WTC11 (cell line): ENCODE data around the gene ROBO4.

Source experiments
- NR3C1 ChIP-seq: sonication (generic); formaldehyde crosslinking; conservative IDR thresholded peaks from 2 replicates; pipeline ENCODE4 v1.8.1; 2023; ENCODE audit warnings: low read depth, mild to moderate bottlenecking, missing genetic modification reagents
- ZNF416 ChIP-seq: fragments of 250-450 bp; sonication (Bioruptor Pico); IDR thresholded peaks from 2 replicates; pipeline ENCODE4 v1.9.0; 2021; ENCODE audit warnings: mild to moderate bottlenecking, inconsistent platforms
- TF ChIP-seq, protein P1 (sequence below): fragments of 200-600 bp; IDR thresholded peaks from 2 replicates; pipeline ENCODE4 v1.8.0; 2022; ENCODE audit warnings: antibody characterized with exemption

DNA sequence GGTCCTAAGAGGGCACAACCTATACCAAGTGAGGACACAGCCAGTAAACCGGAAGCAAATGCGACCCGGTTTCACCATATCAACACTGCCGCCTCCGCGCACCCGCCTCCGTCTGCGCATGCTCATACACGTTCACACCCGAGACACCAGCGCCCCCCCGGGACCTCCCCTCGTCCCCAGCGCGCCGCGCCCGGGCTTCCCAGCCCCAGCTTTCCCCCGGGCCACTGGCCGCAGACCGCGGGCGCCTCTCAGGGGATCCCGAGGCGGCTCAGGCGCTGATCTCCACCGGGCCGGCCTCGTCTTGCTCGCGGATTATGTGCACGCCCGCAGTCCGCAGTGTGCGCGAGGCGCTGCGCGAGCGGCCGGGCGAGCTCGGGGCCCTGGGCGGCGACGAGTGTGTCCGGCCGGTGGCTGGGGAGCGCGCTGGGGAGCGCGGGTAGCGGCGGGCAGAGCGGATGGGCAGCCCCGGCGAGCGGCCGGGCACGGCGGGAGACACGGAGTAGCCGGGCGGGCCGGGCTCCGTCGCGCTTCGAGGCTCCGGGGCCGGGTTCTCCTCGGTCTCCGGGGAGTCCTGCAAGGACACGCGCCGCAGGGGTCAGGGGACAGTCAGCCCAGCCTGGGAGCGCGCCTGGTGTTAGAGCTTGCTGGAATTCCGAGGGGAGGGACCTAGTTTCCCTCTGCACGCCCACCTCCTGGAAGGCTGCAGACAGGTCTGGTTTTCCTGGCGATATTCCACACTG, 23.4 kb upstream of the ROBO4 start:
- TF ChIP-seq ZNF416, result no peak
- TF ChIP-seq NR3C1 (CRISPR knock-in tag), result 0 out of 2 replicates have a peak, but pooled peaks have one; percentile 52
- TF ChIP-seq, protein P1, sequence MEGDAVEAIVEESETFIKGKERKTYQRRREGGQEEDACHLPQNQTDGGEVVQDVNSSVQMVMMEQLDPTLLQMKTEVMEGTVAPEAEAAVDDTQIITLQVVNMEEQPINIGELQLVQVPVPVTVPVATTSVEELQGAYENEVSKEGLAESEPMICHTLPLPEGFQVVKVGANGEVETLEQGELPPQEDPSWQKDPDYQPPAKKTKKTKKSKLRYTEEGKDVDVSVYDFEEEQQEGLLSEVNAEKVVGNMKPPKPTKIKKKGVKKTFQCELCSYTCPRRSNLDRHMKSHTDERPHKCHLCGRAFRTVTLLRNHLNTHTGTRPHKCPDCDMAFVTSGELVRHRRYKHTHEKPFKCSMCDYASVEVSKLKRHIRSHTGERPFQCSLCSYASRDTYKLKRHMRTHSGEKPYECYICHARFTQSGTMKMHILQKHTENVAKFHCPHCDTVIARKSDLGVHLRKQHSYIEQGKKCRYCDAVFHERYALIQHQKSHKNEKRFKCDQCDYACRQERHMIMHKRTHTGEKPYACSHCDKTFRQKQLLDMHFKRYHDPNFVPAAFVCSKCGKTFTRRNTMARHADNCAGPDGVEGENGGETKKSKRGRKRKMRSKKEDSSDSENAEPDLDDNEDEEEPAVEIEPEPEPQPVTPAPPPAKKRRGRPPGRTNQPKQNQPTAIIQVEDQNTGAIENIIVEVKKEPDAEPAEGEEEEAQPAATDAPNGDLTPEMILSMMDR, result no peak
